Suppressor macrophage treated with lipopolysaccharide for 4 hours (primary cell): ENCODE measurements around the gene GPR52.
A peak's percentile ranks its signal among the peaks of the same experiment; 100 is the strongest.
"Not testable (repeated sequence)": the region's sequence is repeated elsewhere in the genome, so short reads cannot be mapped to it uniquely, and the experiment has no call there.

Source experiments
- DNase-seq: peaks from one replicate; pipeline ENCODE4 v3.0.0-alpha.2; 2020

Gene GPR52, protein sequence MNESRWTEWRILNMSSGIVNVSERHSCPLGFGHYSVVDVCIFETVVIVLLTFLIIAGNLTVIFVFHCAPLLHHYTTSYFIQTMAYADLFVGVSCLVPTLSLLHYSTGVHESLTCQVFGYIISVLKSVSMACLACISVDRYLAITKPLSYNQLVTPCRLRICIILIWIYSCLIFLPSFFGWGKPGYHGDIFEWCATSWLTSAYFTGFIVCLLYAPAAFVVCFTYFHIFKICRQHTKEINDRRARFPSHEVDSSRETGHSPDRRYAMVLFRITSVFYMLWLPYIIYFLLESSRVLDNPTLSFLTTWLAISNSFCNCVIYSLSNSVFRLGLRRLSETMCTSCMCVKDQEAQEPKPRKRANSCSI

DNA sequence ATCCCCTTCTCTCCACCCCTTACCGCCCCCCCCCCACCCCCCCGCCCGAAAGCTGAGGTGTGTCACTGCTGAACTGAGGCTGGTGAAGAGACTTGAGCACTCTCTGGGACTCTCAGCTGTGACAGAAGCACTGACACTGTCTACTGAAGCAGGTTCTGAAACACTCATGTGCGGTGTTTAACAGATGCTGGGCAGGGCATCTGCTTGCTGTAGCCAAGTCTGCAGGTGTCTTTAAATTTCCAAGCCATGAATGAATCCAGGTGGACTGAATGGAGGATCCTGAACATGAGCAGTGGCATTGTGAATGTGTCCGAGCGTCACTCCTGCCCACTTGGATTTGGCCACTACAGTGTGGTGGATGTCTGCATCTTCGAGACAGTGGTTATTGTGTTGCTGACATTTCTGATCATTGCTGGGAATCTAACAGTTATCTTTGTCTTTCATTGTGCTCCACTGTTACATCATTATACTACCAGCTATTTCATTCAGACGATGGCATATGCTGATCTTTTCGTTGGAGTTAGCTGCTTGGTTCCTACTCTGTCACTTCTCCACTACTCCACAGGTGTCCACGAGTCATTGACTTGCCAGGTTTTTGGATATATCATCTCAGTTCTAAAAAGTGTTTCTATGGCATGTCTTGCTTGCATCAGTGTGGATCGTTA, at the start of gene GPR52:
GPR52 (plus strand) TSS at position 99 of the 665 bp plus-strand sequence; CDS start at position 247, 148 bp downstream.
- DNase-seq: no peak

DNA sequence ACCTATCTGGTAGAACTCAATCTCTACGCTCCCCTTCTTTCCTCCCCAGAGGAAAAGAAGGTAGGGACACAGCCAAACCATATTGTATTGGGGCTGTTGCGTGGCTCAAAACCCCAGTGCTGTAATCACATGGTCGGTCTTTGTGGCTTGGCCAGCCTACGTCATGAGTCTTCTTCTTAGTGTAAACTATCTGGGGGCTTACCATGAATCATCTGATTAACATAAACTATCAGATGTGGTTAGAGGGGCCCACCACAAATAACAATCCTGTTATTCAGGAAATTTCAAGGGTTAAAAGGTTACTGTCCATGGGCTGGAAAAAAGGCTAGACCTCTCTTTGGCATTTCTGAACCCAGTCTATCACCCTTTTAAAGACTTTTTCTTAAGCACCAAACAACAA, 49.5 kb upstream of the GPR52 start:
- no peak for DNase-seq

DNA sequence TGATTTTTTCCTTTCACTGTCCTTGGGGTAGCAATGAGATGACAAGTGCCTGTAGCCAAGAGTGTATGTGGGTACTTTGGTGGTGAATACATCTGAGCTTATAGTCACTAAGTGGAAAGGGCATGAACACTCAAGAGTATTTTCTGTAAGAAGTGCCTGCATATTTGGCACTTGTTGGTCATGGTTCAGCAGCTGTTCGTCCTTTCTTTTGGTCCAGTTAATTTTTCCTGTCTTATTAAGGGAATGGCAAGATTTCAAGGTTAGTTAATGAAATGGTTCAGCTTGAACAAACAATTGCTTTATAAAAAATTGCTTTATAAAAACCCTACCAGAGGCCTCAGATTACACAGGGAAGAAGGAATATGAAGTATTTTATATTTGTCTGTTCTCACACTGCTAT, 48.6 kb upstream of the GPR52 start:
- DNase-seq: no peak

DNA sequence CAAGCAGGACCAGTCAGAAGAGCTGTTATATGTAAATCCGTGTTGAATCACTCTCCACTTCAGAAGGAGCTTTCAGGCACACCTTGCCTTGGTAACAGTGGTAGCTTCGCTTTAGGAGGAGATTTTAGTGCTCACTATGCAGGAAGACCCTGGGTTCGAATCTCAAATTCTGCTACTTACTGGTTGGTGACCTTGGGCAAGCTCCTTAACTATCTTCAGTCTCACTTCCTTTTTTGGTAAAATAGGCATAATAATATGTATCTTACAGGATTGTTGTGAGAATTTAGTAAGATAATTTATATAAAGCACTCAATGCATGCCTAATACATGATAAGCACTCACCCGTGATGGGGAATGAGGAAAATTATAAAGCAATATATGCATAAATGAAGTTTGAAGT, 46.7 kb upstream of the GPR52 start:
- DNase-seq: no peak

DNA sequence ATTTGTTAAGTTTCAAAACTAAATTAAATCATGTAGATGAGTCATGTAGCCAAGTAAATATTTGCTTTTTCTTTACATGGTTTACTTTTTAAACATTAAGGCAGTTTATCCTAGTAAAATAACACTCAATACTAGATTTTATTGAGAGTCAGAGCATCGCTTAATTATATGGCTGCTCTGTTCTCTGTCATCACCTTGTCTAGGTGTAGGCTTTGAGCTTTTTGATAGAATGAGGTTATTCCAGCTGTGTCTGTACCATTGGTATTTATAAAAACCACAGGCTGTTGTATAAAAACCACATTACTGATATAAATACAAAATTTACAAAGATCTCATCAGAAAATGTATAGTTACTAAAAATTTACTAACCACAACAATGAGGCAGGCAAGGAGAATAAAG, 42.5 kb upstream of the GPR52 start:
- DNase-seq: no peak

DNA sequence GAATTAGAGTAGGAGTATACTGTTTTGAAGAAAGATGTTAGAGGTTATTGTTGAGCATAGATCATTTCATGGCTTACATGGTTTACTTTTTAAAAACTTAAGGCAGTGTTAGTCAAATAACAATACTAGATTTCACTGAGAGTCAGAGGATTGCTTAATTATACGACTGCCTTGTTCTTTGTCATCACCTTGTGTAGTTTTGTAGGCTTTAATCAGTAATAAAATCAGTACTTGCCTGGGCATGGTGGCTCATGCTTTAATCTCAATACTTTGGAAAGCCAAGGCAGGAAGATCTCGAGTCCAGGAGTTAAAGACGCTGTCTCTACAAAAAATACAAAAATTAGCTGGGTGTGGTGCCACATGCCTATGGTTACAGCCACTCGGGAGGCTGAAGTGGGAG, 41.3 kb upstream of the GPR52 start:
- DNase-seq: no peak

DNA sequence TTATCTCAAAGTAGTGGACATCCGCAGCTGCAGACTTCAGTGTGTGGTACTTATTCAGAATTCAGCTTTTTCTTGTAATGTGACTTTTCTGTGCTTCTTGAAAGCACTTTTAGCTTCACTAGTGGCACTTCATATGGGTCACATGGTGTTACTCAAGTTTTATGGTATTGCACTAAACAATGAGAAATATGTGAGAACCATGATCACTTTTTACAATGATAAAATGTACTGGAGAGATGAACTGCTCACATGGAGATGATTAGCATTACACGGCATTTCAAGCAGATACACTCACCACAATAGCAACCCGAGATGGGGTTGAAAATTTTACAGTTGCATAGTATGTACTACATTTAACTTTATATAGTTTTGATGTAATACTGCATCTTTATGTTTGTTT, 40.1 kb upstream of the GPR52 start:
- DNase-seq: no peak

DNA sequence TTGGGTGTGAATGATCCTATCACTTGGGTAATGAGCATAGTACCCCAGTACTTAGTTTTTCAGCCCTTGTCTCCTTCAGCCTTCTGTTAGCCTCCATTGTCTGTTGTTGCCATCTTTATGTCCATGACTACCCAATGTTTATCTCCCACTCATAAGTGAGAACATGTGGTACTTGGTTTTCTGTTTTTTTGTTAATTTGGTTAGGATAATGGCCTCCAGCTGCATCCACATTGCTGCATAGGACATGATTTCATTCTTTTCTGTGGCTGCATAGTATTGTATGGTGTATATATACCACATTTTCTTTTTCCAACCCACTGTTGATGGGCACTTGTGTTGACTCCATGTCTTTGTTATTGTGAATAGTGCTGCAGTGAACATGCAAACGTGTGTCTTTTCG, 39.6 kb upstream of the GPR52 start:
- DNase-seq: no peak

DNA sequence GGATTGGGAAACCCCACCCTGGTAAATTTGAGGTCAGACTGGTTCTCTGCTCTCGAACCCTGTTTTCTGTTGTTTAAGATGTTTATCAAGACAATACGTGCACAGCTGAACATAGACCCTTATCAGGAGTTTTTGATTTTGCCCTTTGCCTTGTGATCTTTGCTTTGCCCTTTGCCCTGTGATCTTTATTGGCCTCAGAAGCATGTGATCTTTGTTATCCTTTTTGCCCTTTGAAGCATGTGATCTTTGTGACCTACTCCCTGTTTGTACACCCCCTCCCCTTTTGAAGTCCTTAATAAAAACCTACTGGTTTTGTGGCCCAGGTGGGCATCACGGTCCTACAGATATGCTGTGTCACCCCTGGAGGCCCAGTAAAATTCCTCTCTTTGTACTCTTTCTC, 38.0 kb upstream of the GPR52 start:
- not testable (repeated sequence) for DNase-seq

DNA sequence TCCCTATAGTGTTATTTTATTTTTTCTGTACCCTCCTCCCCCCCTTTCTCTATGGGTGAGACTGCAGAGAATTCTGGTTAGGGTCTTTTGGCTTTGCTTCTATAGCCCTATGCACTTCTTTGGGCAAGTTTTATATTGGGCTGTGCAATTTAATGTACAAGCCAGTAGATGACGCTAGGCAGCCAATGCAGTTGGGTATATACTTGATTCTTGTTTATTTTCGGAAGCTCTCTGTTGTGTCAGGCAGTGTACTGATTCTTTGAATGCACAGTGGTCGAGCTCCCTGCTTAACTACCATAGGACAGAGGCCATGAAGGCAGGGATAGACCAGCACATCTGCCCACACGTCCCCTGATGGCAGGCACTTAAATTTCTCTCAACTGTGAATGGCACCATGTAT, 34.1 kb upstream of the GPR52 start:
- DNase-seq: no peak

DNA sequence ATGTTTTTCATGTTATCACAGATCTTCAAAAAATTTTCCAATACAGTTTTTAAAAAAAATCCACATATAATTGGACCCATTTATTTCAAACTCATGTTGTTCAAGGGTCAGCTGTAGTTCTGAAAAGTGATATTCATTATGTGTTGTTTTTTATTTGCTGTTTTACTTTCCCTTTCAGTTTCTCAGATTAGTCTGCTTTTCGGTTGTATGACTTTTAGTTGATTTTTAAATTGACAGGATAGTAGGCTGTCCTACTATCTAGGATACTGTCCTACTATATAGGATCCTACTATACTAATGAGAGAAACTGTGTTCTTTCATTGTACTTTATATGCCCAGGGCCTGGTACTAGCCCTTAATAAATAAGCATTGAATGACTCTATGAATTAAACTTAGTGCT, 33.6 kb upstream of the GPR52 start:
- DNase-seq: peak; percentile 18

DNA sequence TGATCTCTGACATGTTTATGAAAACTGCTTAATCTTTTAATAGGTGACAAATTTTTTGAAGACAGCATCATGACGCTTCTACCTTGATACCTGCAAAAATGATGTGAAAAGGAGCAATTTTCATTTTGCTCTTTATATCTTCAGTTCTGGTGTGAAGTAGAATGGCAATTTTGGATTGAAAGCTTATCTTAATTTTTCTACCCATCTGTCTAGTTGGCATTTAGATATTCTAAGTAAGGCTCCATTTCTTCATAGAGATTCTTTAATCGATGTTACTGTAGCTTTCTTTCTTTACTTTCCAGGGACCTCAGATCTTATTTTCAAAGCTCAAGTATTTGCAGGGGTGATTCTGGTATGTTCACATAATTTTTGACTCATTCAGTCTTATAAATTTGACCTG, 32.3 kb upstream of the GPR52 start:
- no peak for DNase-seq

DNA sequence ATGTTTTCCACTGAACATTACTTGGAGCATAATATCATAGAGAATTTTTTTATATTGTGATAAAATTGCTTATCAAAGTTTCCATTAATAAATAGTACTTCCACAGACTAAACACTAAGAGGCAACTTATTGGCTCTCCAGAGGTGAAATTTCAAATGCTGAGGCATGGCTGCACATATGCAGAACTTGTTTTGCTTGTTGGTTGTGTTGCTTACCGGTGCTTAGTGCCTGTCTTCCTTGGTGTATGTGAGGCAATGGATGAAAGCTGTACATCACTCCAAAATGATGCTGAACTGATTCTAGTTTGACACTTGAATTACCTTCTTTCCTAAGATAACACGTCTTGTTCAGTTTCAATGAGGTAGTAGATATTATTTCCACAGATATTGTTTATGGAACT, 29.8 kb upstream of the GPR52 start:
- DNase-seq: no peak

DNA sequence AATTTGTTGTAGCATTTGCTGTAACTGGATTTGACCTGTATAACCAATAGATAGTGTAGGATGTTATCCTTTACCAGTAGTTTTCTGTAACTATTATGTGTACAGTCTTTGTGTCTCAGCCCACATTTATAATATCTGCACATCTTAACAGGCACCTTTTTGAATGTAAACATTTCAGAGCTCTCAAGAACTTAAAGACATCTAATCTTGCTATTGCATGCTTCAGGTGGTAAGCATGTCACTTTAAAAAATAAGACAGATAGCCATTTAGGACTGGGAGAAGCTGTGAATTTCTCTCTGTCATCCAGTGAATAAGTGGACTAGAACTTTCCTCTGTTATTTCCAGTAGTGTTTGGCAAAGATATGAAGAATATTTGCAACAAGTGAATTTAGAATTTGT, 22.6 kb upstream of the GPR52 start:
- no peak for DNase-seq

DNA sequence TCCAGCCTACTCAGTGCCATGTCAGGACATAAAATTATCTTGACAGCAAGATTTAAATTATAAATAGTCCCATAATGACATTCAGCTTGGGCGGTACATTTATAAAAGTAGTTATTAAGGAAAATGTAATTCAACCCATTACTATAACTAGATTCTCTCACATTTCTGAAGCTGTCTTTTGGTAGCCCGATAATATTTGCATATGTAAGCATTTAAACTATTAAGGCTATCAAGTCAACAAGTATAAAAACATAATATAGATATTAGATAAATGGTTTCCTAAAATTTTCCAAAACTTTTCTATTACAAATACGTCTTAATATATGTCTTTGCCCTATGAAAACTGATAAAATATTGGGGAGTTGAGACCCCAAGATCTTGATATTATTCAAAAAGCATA, 21.6 kb upstream of the GPR52 start:
- no peak for DNase-seq

DNA sequence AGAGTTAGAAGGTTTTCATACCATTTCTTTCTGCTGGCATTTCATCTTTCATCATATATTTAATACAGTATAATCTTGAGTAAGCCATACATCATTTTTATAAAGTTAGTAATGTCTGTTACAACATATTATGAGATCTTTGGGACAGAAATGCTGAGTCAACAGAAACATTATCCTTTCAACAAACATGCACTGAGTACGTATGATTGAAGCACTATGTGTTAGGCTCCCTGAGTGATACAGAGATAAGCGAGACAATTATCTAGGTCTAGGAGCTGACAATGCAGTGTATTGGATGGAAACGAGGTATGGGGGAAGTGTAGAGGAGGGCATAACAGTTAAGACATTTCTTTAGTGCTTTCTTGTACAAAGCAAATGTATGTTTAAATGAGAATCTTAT, 19.7 kb upstream of the GPR52 start:
- DNase-seq: no peak

DNA sequence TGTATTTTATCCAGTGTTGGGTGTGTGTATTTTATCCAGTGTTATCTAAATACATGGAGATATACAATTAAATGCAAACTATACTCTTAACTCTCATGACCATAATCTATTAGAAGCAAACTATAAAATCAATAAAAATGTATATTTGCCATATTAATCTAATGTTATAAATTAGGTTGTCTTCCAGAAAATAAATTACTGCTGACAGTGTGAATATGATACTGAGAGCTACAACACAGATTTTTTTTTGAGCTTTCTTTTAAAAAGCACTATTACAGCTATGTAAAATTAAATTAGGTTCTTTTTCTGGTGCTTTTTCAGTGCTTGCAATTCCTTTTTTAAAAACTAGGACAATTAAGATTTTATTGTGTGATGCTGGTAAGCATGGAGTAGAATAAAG, 19.0 kb upstream of the GPR52 start:
- no peak for DNase-seq

DNA sequence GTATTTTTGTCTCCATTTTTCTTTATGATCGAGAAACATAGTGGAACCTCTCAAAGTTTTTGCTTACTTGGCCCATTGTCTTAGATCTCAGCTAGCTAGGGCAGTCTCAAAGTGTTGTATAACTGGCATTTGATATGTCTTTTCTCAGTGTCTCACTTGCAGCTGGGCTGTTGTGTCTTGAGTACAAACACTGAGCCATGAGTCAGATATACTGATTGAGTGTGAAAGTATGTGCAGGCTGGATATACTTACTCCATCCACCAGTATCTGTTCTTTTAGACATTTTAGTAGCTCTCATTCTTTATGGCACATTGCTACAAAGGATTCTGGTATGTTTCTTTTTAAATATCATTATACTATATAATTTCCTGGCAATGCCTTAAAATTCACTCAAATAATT, 14.3 kb upstream of the GPR52 start:
- no peak for DNase-seq

DNA sequence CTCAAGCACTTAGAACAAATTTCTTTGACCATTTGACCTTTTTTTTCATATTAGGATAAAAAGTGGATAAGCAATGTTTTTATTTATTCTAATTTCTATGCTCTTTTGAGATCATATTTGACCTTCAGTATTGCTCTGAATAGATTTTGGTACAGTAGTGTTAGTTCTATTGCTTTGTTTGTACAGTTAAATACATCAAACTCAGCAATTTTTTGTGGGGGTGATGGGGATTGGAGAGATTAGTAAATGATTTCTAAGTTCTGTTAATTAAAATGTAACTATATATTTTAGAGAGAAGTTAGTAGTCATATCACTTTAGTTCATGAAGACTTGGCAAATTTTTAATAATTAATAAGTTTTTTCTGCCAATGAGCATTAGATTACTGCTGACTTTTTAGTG, 2.4 kb upstream of the GPR52 start:
- no peak for DNase-seq

DNA sequence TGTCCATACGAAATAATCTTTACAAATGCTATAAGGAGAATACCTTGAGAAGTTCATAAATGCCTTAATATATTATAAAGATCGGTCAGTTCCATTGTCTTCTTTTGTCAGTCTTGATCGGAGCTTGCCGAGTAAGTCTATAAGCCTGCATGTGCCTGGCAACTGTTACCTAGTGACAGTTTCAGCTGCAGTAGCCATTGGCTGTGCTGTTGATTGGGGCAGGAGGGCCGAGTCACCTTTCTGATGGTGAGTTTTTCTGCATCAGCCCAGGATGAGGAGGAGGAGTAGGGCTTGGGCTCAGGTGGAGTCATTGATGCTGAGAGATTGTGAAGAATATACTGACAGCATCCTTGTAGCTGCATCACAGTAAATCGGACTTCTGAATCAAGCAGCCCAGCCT, 1.9 kb upstream of the GPR52 start:
- DNase-seq: no peak

DNA sequence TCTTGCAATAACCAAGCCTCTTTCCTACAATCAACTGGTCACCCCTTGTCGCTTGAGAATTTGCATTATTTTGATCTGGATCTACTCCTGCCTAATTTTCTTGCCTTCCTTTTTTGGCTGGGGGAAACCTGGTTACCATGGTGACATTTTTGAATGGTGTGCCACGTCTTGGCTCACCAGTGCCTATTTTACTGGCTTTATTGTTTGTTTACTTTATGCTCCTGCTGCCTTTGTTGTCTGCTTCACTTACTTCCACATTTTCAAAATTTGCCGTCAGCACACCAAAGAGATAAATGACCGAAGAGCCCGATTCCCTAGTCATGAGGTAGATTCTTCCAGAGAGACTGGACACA, 743 bp downstream of the GPR52 start:
- DNase-seq: no peak

DNA sequence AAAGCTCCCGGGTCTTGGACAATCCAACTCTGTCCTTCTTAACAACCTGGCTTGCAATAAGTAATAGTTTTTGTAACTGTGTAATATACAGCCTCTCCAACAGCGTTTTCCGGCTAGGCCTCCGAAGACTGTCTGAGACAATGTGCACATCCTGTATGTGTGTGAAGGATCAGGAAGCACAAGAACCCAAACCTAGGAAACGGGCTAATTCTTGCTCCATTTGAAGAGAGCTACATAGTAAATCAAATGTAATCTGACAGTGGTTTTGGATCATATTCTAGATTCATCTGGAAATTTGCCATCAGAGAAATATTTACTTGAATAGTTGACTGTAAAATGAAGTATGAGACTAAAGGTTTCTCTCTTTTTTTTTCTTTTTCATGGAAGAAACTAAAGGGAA, 1.2 kb downstream of the GPR52 start:
- DNase-seq: no peak

DNA sequence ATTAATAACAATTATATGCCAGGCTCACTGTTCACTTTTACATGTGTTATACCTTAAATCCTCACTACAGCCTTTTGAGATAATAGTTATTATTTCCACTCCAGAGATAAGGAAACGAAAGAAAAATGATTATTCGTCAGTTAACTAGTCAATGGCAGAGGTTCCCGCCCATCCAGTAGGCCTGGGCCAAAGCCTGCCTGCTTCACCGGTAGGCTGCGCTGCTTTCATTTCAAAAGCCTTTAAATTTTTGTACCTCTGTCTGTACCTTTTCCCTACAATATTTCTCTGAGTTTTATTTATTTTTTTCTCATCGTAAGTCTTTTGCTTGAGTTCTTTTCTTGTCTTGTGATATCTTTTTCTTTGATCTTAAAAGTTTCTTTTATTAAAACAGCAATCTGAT, 3.6 kb downstream of the GPR52 start:
- no peak for DNase-seq

DNA sequence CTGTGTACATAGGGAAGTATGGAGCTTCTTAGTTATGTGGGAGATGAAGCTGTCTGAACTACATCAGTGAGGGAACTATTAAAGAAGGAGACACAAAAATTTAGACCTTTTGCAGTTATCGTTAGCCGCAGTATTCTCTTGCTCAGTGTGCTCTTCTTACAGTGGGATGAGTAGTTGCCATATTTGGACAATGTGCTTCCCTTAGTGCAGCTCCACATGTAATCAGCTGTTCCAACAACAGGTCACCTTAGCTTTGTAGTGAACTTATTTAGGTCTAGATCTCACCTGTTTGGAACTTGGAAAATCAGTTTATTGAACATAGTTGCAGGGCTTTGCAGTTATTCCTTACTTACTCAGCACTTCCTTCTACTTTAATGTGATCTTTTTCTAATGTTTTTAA, 18.1 kb downstream of the GPR52 start:
- DNase-seq: no peak

DNA sequence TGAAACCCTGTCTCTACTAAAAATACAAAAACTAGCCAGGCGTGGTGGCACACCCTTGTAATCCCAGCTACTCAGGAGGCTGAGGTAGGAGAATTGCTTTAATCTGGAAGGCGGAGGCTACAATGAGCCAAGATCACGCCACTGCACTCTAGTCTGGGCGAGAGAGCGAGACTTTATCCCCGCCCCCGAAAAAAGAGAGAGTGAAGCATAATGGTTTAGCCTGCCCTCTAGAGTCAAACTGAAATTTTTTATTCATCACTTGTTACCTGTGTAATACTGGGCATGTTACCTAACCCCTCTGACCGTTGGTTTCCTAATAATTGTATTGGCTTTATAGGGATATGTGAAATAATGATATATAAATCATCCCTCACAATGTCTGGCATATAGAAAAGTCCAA, 18.8 kb downstream of the GPR52 start:
- DNase-seq: no peak
